Activated T-cell treated with anti-CD3 and anti-CD28 coated beads, Interleukin-2, amount 50 U/mL, for 48 hours (primary cell): ENCODE results near the gene INHBB.
A peak's percentile ranks its signal among the peaks of the same experiment; 100 is the strongest.
"Not testable (repeated sequence)": the region's sequence is repeated elsewhere in the genome, so short reads cannot be mapped to it uniquely, and the experiment has no call there.

ENCODE experiments used
- DNase-seq, 2 experiments: peaks; one replicate each; pipeline ENCODE4 v3.0.0-alpha.2; 2020

The INHBB gene

GRCh38 chr2:120346026-120346666, at the start of gene INHBB:
TSS of gene INHBB (plus strand) at chr2:120346136. CDS start at chr2:120346189, 53 bp downstream.
- DNase-seq, result peak; percentile 23 to 28

- peak in 1 of 2 experiments; percentile 1 for DNase-seq
Measured at GRCh38 chr2:120298173-120298835, 47.6 kb upstream of the INHBB start.

- DNase-seq, result peak in 1 of 2 experiments; percentile 3
Measured at GRCh38 chr2:120299004-120299403, 46.9 kb upstream of the INHBB start.

DNA sequence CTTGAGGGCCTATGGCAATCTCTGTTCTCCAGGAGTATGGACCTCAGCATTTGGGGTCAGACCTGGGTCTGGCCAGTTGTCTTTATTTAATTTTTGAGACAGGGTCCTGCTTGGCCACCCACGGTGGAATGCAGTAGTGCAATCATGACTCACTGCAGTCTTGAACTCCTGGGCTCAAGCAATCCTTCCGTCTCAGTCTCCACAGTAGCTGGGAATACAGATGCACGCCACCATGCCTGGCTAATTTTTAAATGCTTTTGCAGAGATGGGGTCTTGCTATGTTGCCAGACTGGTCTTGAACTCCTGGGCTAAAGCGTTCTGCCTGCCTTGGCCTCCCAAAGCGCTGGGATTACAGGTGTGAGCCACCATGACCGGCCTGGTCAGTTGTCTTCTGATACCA, 46.4 kb upstream of the INHBB start:
- peak in 1 of 2 experiments; percentile 7 for DNase-seq

DNA sequence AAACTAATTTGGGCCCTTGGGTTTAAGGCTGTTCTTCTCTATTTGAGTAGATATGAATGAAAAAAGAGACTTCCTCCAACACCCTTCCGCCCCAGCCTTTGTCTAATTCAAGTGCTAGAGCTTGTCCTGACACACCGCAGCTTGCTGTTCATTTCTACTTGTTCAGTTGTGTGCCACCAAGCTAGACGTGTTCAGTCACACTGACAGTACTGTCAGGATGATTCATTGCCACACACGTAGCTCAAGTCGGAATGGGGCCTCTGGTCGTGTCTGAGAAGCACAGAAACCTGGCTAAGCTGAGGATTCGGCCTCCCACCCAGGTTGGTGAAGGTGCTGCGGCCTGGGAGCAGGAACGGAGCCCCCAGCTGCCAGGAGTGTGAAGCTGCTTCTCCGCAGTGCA, 45.6 kb upstream of the INHBB start:
- DNase-seq, result peak in 1 of 2 experiments; percentile 4

DNA sequence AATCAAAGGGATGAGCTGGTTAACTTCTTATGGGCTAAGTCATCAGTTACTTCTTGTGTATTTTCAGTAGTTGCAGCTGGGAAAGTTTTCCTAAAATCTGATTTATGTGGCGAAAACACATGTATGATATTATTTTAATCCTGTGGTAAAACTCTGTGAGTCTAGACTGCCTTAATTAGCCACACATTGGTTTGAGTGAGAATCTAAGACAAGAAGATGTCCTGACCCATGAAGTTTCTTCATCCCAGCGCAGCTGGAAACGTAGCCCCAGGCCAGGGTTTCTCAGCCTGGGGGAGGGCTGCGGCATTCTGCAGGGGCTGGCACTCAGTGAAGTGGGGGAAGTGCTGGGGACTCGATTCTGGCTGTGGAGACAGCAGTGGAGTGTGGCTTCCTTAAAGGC, 44.7 kb upstream of the INHBB start:
- peak in 1 of 2 experiments; percentile 1 for DNase-seq

DNA sequence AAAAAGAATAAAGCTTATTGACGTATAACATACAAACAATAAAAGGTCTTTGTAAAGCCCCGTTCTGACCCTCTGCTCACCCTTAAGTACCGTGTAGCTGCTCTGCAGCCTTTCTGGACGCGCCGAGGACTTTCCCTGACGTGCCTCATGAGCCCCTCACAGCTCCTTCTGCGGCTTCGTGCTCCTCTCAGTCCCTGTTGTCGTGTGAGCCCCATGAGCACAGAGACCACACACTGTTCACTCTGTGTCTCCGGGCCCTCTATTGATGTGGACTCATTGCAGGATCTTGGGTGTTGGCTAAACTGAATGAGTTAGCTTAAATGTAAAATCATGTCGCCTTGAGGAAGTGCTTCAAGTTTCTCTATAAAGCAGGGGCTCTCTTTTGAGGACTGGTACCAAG, 43.6 kb upstream of the INHBB start:
- no peak for DNase-seq

DNA sequence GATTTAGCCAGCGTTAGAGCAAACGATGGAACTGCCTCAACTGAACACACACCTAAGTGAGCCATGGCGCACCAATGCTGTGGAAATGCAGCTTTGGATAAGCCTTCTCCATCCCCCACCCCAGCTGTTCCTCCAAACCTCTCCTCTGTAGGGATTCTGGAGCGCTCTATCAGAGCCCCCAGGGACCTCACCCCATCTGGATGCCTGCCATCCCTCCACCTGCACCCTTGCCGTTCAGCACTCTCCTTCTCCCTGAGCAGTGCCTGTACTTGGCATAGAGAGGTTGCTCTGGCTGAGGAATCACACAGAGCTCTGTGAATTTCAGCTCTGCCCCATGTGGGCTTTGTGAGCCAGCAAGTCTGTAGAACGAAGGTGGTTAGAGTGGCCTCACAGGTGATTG, 42.8 kb upstream of the INHBB start:
- DNase-seq, result no peak

DNA sequence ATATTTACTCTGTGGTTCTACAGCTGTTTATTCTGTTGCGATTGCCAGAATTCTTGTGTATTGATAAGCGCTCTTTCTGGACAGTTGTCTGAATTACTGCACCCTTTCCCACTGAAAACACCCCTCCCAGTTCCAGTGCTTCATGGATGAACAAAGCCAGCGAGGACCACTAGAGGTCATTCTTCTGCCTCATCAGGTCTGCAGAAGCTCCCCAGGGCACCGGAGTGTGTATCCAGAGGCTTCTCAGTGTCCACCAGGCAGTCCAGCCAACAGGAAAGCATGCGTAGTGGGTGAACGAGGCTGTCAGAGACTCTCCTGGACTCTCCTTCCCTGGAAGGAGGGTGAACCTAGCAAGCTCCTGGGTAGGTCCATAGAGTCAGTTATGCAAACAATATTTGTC, 40.6 kb upstream of the INHBB start:
- no peak for DNase-seq

- no peak for DNase-seq
Measured at GRCh38 chr2:120305937-120306490, 39.9 kb upstream of the INHBB start.

- DNase-seq, result no peak
Measured at GRCh38 chr2:120307482-120307881, 38.5 kb upstream of the INHBB start.

- no peak for DNase-seq
Measured at GRCh38 chr2:120308038-120308910, 37.7 kb upstream of the INHBB start.

- DNase-seq, result no peak
Measured at GRCh38 chr2:120310136-120310535, 35.8 kb upstream of the INHBB start.

DNA sequence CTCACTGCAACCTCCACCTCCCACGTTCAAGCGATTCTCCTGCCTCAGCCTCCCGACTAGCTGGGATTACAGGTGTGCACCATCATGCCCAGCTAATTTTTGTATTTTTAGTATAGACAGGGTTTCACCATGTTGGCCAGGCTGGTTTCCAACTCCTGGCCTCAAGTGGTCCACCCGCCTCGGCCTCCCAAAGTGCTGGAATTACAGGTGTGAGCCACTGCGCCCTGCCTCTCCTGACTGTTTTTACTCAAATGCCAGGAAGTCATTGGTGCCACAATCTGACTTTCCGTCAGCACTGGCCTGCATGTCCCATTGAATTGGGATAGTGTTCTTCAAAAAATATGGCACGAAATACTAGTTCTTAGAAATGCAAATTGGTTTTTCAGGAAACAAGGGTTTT, 35.1 kb upstream of the INHBB start:
- DNase-seq, result not testable (repeated sequence)

DNA sequence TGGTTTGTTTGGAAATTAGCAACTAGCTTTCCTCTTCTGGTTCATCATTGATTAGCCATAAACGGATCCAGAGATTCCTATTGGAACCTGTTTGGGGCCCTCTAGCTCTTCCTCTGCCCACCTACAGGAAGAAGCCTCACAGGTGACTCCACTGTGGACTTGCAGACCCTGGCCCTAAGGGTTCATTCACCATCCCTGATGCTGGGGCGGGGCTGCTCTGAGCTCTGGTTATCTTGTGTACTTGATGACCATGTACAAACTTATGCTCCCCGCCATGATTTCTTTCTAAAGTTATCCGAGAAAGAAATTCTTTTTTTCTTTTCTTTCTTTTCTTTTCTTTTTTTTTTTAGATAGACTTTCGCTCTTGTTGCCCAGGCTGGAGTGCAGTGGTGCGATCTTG, 33.9 kb upstream of the INHBB start:
- DNase-seq, result no peak

- peak; percentile 89 for DNase-seq
Measured at GRCh38 chr2:120312860-120313694, 32.9 kb upstream of the INHBB start.

DNA sequence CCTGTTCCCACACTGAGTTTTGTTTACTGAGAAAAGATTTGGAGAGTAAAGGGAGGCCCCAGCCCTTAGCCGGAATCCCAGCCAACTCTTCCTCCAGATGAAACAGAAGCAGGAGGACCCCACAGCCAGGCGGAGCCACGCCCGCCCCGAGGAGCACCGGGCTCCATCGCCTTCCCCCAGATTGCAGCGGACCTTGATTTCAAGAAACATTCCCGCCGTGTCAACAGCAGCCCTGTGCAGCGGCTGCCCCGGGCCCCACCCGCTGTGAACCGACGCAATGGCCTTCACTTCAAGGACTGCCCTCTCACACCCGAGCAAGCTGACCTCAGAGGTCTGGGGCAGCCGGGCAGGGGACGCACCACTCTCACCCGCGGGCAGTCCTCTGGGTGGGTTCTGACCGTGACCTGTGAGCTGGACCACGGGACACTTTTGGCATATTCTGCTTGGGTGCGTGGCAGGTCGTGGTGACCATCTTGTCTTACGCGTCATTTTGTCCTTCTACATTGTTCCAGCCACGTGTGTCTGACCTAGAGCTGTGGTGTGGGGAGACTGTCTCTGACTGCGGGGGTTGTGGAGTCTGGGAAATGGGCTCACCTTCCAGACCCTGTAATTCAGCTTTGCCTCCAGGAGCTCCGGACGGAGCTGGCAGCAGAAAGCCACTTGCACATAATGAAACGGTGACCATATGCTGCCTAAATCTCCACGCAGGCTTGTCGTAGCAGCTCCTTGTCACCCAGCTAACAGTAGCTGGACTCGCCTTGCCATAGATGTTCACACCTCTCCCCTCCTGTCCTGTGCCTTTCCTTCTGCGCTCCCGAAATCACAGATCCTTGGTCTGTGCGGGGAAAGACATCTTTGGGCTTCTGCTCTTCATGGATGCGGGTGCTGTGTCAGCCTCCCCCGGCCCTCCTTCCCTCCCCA, 32.0 kb upstream of the INHBB start:
- DNase-seq, result peak in 1 of 2 experiments; percentile 23

GRCh38 chr2:120314690-120315366, 31.1 kb upstream of the INHBB start:
- DNase-seq, result peak in 1 of 2 experiments; percentile 34

DNA sequence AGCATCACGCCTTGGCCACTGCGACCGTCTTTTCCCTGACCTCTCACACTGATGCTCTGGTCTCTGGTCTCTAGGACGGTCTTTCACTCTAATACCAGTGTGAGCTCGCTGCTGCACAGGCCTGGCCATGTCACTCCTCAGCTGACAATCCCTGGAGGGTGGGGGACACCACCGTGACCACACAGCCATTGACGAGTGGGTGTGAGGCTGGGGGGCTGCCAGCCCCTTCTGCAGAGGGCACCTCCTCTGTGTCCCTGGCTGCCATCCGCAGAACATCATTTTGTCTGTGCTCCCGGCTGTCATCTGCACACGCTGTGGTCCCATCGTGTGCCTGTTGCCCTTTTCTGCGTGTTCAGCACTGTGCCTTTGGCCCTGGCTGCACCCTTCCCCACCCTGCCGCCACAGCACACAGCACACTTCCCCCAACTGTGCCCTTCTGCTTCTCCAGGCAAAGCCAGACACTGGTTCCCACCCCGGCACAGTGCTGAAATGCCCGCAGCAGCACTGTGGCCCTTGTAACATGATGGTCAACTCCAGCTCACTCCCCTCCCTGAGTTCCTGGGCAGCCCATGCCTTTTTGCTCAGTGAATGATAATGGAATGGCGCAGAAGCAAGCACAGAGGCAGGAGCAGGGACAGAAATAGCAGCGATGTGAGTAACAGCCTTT, 30.4 kb upstream of the INHBB start:
- no peak for DNase-seq

DNA sequence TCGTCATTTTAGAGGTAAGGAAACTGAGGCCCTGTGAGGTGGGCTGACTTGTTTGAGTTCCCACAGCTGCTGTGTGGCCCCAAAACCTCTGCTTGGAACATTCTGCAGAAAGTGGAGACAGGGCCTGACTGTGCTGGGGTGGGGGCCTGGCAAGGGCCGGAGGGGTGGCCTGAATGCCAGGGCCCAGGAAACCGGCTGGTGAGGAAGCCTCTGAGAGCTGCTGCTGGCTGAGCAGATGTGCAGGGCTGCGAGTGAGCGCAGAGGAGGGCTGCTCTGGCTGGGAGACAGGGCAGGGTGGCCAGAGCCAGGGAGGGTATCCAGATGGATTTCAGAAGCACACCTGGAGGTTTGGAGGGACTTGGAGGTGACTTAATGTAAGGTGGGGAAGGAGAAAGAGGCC, 29.9 kb upstream of the INHBB start:
- no peak for DNase-seq
